ENCODE results near the gene CIITA.

CIITA gene

GRCh38 chr16:10954903-10955302 is 77.9 kb downstream of the CIITA start:
- no peaks in the 10 kb centered on the region for H3K27me3 ChIP-seq
- H3K4me1 ChIP-seq = peaks cover 19% of the 10 kb centered on the region
- H3K4me3 ChIP-seq (ENCODE audit: low read depth, low read length) = no peak overlapping the region
- no peaks in the 10 kb centered on the region for H3K9me3 ChIP-seq
- peaks cover 5% of the 10 kb centered on the region for H3K36me3 ChIP-seq
- TF ChIP-seq CTCF (IDR thresholded peaks at IDR 0.05; ENCODE audit: low read depth, low read length) = no peak
- no peak for DNase-seq

GRCh38 chr16:10957771-10958482 is 80.9 kb downstream of the CIITA start:
- H3K4me3 ChIP-seq (ENCODE audit: low read depth, low read length) = no peak overlapping the region
- H3K4me1 ChIP-seq = peaks cover 12% of the 10 kb centered on the region
- no peak for TF ChIP-seq CTCF (IDR thresholded peaks at IDR 0.05; ENCODE audit: low read depth, low read length)
- DNase-seq = peak; percentile 36
- peaks cover 5% of the 10 kb centered on the region for H3K36me3 ChIP-seq
- H3K9me3 ChIP-seq = no peaks in the 10 kb centered on the region
- H3K27me3 ChIP-seq = no peaks in the 10 kb centered on the region

GRCh38 chr16:10959161-10959560 is 82.2 kb downstream of the CIITA start:
- Histone ChIP-seq H3K27me3 (no peaks in the 10 kb centered on the region), H3K4me1 (peaks cover 13% of the 10 kb centered on the region), H3K4me3 (ENCODE audit: low read depth, low read length) (no peak overlapping the region), H3K9me3 (no peaks in the 10 kb centered on the region), H3K36me3 (peaks cover 14% of the 10 kb centered on the region)
- TF ChIP-seq CTCF (IDR thresholded peaks at IDR 0.05; ENCODE audit: low read depth, low read length) = no peak
- DNase-seq = no peak

- no peak for TF ChIP-seq CTCF (IDR thresholded peaks at IDR 0.05; ENCODE audit: low read depth, low read length)
- H3K9me3 ChIP-seq = no peaks in the 10 kb centered on the region
- H3K4me1 ChIP-seq = peaks cover 9% of the 10 kb centered on the region
- H3K4me3 ChIP-seq (ENCODE audit: low read depth, low read length) = no peak overlapping the region
- no peak for DNase-seq
- peaks cover 14% of the 10 kb centered on the region for H3K36me3 ChIP-seq
- H3K27me3 ChIP-seq = no peaks in the 10 kb centered on the region
Measured at GRCh38 chr16:10961231-10961630, 84.2 kb downstream of the CIITA start.

GRCh38 chr16:10964039-10964890 is 87.3 kb downstream of the CIITA start:
- H3K36me3 ChIP-seq = peaks cover 13% of the 10 kb centered on the region
- H3K4me1 ChIP-seq = peaks cover 6% of the 10 kb centered on the region; the same call in 1 of the 2 replicates

More at GRCh38 chr16:10964039-10964890, 87.3 kb downstream of the CIITA start:
- peak; percentile 98 for TF ChIP-seq CTCF (IDR thresholded peaks at IDR 0.05; ENCODE audit: low read depth, low read length)
- Histone ChIP-seq H3K27me3 (no peaks in the 10 kb centered on the region), H3K4me3 (ENCODE audit: low read depth, low read length) (no peak overlapping the region), H3K9me3 (no peaks in the 10 kb centered on the region)
- DNase-seq = peak; percentile 85

Data from BE2C (cell line).